G401 (cell line): ENCODE data around the gene HSBP1. TPM values are rescaled to one million over a fixed set of nuclear protein-coding genes. Genes with fewer than 3 reads are reported as not detected.

ENCODE experiments used
- DNase-seq: peaks from one replicate; pipeline ENCODE4 v3.0.0-alpha.2; 2015; ENCODE audit warnings: low spot score
- in situ Hi-C: cut with HindIII; loops from 2 replicates; pipeline ENCODE4 v1.10.0; 2016; ENCODE audit warnings: low sequenced_read_pairs, mixed read lengths
- total RNA-seq: library from RNA; depleted of rRNA; stranded (reverse); fragments of >200 nt; shearing (Covaris generic); gene quantifications from 2 replicates; pipeline ENCODE4 v1.2.3, GENCODE V29; 2014; rRNA removed

The HSBP1 gene
- total RNA-seq, 1 experiment from 2014 or later = 426 TPM

DNA sequence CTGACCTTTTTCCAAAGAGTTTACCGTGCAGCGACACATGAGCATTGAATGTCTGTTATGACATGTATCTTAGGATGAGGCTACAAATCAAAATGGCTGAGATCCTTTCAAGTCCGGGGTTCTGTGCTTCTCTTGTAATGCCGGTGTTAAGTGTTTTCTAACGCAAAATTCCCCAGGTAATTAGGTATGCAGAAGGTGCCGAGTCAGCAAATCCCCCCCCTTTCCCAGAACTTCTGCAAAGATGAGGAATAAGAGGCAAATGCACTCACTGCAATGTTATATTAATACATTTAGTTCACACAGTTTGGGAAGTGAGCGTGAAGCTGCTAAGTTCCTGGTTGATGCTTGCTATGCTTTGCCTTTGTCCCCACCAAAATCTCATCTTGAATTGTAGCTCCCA is 54.9 kb downstream of the HSBP1 start:
- DNase-seq = no peak
- in situ Hi-C loops = no loop called here

DNA sequence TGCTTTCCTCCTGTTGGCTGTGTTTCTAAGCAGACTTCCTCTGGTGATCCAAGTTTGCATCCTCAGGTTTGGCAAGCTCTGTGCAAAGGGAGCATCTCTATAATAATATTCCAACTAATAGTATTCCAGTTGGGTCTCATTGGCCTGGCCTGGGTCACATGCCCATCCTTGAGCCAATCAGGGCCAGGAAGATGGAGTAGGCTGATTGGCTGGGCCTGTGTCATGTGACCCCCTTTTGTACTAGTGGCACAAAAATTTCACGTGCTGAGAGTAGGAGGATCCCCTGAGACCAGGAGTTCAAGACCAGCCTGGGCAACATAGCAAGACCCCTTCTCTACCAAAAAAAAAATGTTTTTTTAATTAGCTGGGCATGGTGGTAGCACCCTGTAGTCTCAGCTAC is 55.9 kb downstream of the HSBP1 start:
- no peak for DNase-seq
- in situ Hi-C loops = no loop called here

Other genes with a start within 250 kb of the HSBP1 start
- 2.8 and 3.6 TPM in 2 replicates for gene MLYCD, start 91.1 kb downstream of the HSBP1 start, total RNA-seq
- gene OSGIN1, start 145.3 kb downstream of the HSBP1 start, total RNA-seq = 11.0 and 14.5 TPM in 2 replicates
- gene NECAB2, start 160.3 kb downstream of the HSBP1 start, total RNA-seq = 7.4 and 9.2 TPM in 2 replicates
- gene SLC38A8, start 234.8 kb downstream of the HSBP1 start, total RNA-seq = not detected in 2 replicates